EL (cell line): ENCODE data around the gene TSPAN4.

Source experiments
- DNase-seq: peaks from one replicate; pipeline ENCODE4 v3.0.0-alpha.2; 2016

TSPAN4 gene

GRCh38 chr11:853682-854448, 11.2 kb downstream of the TSPAN4 start:
- DNase-seq, result no peak

- no peak for DNase-seq
Measured at GRCh38 chr11:854601-855329, 12.1 kb downstream of the TSPAN4 start.

DNA sequence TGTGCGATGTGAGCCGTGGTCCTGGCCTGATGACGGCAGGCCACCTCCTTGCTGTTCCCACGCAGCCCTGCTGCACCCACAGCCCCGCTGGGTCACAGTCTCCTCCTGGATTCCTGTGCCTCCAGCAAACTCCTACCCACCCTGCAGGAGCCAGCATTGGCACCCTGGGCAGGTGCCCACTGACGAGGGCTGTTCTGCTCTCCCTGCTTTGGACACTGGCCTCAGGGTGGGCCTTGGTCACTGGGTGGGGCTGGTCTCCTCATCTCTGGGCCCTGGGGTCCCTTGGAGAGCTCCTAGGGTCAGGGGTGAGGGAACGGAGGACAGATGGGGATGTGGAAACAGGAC, 12.7 kb downstream of the TSPAN4 start:
- DNase-seq, result no peak

GRCh38 chr11:855796-856195, 13.1 kb downstream of the TSPAN4 start:
- no peak for DNase-seq

- no peak for DNase-seq
Measured at GRCh38 chr11:856397-856796, 13.7 kb downstream of the TSPAN4 start.

DNA sequence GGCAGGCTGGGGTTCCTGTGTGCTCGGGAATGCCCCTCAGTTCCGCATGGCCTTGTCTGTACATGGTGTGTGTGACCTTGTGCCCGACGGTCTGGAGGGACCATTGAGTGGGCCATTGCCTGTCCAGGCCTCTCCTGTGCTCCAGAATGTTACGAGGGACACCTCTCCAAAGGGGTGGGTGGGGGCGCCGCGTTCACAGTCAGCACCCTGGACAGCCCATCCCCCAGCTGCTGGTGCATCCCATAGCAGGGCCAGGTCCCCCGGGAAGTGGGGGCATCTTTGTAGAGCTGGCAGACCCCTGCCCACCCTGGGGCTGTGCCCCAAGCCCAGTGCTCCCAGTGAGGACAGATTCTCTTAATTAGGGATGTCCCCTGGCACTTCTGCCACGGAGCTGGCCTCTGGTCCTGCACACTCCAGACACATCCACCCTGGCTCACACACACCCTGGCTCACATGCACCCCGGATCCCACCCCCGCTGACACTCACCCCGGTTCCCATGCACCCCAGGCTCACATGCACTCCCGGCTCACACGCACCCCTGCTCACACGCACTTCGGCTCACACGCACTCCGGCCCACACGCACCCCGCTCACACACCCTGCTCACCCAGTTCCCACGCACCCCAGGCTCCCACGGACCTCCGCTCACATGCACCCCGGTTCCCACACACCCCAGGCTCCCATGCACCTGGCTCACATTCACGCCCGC, 15.6 kb downstream of the TSPAN4 start:
- no peak for DNase-seq

- no peak for DNase-seq
Measured at GRCh38 chr11:858762-859339, 16.2 kb downstream of the TSPAN4 start.

DNA sequence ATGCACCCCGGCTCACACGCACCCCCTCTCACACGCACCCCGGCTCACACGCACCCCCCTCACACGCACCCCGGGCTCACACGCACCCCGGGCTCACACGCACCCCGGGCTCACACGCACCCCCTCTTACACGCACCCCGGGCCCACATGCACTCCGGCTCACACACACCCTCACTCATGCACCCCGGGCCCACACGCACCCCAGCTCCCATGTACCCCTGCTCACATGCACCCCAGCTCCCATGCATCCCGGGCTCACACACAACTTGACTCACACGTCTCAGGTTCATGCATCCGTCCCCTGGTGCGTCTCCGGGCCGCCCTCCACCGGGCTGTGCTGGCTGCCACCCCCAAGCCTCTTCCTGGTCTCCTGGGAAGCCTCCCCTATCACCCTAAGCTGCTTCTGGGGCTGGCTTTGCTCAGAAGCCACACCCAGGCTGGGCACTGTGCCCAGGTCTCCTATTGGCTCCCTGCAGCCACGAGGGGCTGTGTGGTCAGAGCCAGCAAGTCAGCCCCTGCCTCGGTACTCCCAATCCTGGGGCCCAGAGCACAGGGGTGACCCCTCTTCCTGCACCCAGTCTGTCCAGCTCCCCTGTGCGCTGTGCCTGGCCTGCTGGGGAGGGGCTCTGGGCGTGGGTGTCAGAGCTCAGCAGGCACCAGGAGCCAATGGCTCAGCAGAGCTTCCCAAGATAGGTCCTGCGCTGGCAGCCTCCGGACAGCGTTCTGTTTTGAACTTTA, 16.9 kb downstream of the TSPAN4 start:
- DNase-seq, result peak; percentile 58

DNA sequence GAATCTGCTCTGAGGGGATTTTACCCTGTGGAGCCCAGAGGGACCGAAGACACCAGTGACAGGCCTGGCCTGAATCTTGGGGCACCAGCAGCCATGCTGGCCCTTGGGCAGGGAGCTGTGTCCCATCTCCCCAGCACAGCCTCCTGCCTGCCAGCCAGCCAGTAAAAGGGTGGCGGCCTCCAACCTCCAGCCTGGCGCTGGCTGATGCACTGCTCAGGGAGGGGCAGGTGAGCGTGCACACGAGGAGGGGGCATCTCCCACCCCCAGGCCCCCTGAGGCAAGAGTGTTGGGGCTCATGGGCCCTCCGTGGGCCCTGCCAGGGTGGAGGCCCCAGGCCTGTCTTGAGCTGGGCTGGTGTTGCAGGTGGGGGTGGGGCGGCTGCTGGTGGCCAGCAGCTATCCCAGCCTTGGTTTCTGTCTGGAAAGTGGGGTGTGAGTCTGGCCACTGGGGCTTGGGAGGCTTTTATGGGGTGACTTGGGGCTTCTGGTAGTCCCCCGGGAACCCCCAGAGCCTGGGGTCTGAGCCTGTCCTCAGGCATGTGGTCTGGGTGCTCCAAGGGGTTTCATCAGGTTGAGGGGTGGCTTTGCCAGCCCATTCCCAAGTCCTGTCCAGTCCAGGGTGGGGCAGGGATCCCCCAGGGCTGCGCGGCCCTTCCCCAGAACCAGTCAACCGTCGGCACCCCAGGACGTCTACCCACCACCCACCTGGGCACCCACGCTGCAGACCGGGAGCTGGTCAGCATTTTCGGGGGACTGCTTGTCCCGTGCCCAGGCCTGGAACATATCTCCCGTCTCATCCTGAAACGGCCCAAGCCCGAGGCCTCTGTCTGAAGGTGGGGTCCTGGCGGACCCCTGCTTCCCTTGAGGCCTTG, 17.8 kb downstream of the TSPAN4 start:
- DNase-seq, result no peak

GRCh38 chr11:861105-861479, 18.4 kb downstream of the TSPAN4 start:
- DNase-seq, result no peak

DNA sequence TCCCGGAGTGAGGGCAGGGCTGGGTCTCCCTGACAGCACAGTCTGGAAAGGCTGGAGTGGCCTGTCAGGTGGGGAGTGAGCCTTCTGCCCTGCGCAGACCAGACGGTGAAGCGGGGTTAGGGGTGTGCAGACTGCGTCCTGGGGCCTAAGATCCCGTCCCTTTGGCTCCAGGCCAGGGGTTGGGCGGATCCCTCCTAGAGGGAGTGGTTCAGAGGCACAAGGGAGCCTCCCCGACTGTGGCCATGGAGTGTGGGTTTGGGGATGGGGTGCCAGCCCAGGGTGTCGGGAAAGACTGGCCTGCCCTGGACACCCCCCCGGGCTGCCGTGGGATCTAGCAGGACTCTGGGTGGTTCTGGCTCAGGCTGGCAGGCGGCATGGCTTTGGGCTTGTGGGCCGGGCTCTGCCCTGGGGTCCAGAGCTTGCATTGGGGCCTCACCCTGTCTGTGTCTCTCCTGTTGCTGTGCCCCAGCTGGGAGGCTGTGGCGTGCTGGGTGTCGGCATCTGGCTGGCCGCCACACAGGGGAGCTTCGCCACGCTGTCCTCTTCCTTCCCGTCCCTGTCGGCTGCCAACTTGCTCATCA, 19.5 kb downstream of the TSPAN4 start:
- no peak for DNase-seq

DNA sequence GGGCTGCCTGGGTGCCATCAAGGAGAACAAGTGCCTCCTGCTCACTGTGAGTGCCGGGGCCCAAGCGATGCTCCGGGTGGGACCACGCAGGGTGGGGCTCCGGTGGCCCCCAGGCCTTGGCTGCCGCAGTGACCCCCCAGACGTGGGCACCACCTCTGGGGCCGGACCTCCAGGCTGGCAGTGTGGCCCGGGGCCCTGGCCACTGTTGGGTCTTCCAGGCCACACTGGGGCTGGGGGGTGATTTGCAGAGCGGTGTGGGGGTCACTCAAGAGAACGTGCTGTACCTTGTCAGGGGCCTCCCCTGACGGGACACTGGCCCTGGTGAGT, 20.0 kb downstream of the TSPAN4 start:
- no peak for DNase-seq

DNA sequence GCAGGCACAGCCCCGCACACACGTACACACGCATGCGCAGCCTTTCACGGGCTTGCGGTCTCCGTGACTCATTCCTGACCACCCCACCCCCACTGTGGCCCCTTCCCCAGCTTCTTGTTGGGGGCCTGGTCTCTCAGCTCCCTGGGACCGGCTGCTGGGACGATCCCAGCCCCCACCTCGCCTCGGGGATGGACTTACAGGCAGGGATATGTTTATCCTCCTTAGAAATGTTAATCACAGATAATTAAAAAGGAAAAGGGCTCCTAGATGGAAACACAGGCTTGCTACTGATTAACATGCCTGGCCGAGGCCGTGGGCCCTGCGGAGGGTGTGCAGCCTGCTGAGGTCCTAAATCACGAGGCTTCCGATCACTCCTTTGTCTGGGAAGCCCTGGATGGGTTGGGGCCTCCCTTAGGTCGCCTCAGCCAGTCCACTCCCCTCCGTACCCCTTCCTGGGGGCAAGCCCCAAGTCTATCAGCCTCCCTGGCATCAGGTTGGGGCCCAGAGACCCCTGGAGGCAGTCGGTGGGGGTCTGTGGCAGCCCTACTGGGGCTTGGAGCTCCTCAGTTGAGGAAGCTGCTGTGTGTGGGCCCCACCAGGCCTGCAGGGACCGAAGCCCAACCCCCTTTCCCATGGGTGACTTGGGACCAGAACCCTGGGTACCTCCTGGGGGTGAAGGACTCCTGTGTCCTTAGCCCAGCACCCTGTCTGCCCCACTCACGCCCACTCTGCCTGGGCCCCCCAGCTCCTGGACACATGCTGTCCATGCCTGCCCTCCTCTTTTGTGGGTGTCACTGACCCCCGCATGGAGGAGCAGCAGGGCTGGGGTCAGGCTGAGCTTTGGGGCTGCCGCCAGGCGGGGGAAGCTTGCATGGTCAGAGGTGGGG, 20.6 kb downstream of the TSPAN4 start:
- no peak for DNase-seq

DNA sequence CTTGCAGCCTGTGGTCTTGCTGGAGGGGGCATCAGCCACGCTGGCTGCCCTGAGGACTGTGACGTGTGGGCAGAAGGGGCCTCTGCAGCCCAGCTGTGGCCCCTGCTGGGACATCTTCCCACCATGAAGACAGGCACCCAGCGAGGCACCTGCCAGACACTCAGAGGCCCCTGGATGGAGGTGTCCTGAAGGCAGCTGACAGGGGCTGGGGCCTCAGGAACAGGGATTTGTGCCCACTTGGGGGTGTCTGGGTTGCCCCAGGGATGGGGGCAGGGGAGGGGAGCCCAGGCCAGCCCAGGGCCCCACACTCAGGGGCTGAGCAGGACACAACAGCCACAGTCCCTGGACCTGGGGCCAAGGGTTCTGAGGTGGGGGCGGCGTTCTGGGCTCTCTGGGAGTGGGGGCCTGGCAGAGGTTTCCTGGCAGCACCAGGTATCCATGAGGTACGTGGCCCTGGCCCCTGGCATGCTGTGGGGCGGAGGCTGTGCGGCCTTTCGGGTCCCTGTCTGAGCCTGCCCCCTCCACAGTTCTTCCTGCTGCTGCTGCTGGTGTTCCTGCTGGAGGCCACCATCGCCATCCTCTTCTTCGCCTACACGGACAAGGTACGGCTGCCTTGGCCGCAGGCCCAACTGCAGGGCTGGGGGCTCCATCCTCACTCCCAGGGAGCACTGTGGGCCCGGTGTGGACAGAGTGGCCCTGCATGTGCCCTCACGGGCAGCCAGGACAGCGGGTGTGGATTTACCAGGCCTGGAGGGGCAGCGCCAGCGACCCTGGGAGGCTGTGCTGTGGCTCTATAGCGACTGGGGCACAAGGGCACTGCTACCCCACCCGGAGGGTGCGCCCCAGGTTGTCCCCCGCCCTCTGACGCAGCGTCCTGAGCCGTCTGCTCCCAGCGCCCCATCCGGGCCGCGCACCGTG, 21.5 kb downstream of the TSPAN4 start:
- no peak for DNase-seq

- no peak for DNase-seq
Measured at GRCh38 chr11:864898-865297, 22.2 kb downstream of the TSPAN4 start.

- DNase-seq, result no peak
Measured at GRCh38 chr11:865462-866430, 23.1 kb downstream of the TSPAN4 start.

DNA sequence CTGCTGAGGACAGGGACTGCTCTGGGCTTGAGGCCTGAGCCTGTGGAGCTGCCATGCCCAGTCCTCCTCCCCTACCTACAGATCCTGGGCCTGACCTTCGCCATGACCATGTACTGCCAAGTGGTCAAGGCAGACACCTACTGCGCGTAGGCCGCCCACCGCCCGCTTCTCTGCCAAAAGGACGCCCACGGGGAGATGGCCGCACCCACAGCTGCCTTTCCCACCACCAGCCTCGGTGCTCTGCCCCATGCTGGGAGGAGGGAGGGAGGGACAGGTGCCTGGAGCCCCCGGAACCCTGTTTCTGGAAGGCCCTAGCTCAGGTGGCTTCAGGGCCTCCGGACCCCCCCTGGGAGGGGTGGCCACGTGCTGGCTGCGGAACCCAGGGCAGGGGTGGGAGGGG, 23.8 kb downstream of the TSPAN4 start:
- DNase-seq, result no peak

DNA sequence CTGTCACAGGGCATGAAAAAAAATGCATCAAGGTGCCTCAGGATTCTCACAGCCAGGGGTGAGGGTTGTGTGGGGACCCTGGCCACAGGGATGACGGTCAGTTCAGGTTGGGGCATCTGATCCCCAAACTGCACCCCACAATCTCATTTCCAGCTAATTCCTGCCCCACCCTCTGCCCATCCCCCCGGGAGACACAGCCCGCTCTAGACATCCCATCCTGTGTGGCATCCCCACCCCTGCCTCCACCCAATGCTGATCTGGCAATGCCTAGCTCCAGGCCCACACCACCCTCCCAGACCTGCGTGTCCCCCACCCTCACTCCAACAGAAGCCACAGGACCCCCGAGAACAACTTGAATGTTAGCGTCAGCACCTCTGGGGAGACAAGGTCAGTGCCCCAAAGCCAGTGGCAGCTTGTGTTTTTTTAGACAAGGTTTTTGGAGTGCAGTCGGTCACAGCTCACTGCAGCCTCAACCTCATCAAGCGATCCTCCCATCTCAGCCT, 25.3 kb downstream of the TSPAN4 start:
- no peak for DNase-seq
